Transverse colon (tissue), 4 donors: ENCODE results near the gene SLFN5. TPM values are rescaled to one million over a fixed set of nuclear protein-coding genes. Genes with fewer than 3 reads are reported as not detected.

Experiments used
- DNase-seq: peaks from one replicate; pipeline ENCODE4 v3.0.0-alpha.2; 2019
- H3K27ac ChIP-seq, 4 donors: fragments of 200-600 bp; sonication (generic); 2 replicates each; pipeline ENCODE4 v1.5.1; 2016 to 2018; ENCODE audit warnings: inconsistent platforms in 4 of 4
- H3K27me3 ChIP-seq: fragments of 200-600 bp; sonication (generic); 2 replicates; pipeline ENCODE4 v1.5.1; 2017; ENCODE audit warnings: inconsistent platforms
- H3K36me3 ChIP-seq, 4 donors: fragments of 200-600 bp; sonication (generic); 2 replicates each; pipeline ENCODE4 v1.5.1; 2017 to 2019; ENCODE audit warnings: inconsistent platforms in 4 of 4
- H3K4me1 ChIP-seq, 4 donors: fragments of 200-600 bp; sonication (generic); 2 replicates each; pipeline ENCODE4 v1.5.1; 2017 to 2020; ENCODE audit warnings: inconsistent platforms in 4 of 4
- H3K4me3 ChIP-seq, 4 donors: fragments of 200-600 bp; sonication (generic); 1 replicate in 1 of 4; 2 replicates in 3 of 4; pipeline versions ENCODE4 v1.5.1 to v1.6.1; 2017 to 2019; ENCODE audit warnings: inconsistent platforms in 4 of 4
- H3K9me3 ChIP-seq, 2 donors: fragments of 200-600 bp; sonication (generic); 2 replicates each; pipeline ENCODE4 v1.5.1; 2017 to 2019; ENCODE audit warnings: inconsistent platforms in 2 of 2
- EP300 ChIP-seq: sonication (generic); formaldehyde crosslinking; IDR thresholded peaks from one replicate; pipeline ENCODE4 v1.6.1; 2017; ENCODE audit warnings: antibody characterized with exemption, low read depth
- POLR2A ChIP-seq: fragments of 450-650 bp; IDR thresholded peaks from one replicate; pipeline ENCODE4 v1.6.1; 2016; ENCODE audit warnings: antibody characterized with exemption, mild to moderate bottlenecking, moderate library complexity
- POLR2AphosphoS5 ChIP-seq, 3 donors: sonication (generic); formaldehyde crosslinking; IDR thresholded peaks; one replicate each; pipeline ENCODE4 v1.6.1; 2016; ENCODE audit warnings: antibody characterized with exemption in 3 of 3
- WGBS, 2 donors: methylation state at CpG; one replicate each; pipeline ENCODE4 v1.1.5; 2018; ENCODE audit warnings: low coverage in 1 of 2; 5-methylcytosine and 5-hydroxymethylcytosine counted together
- in situ Hi-C, 4 donors: fragments of 200-750 bp; cut with MboI; loops; one replicate each; pipeline versions ENCODE4 v1.15.0 to v1.15.1; 2017; ENCODE audit warnings: low sequenced_read_pairs in 3 of 4, low pct_ligation_motif_present in 1 of 4, low pct_unique_long_range_greater_than_20kb in 1 of 4
- intact Hi-C: fragments of 100-400 bp; cut with DNase I; formaldehyde crosslinking; loops from one replicate; pipeline ENCODE4 v1.15.1; 2023; ENCODE audit warnings: low total_unique reads
- total RNA-seq, 4 donors: library from RNA; depleted of rRNA; stranded (reverse); fragments of >200 nt; gene quantifications; one replicate each; pipeline ENCODE4 v1.1.0, GENCODE V29; 2016
- TF ChIP-seq, protein P1 (sequence below), 5 experiments: fragments of 200-600 bp in 3 of 5; fragments of 450-650 bp in 2 of 5; sonication (generic) in 3 of 5; IDR thresholded peaks; 1 replicate in 2 of 5; 2 replicates in 3 of 5; pipeline ENCODE4 v1.5.1; 2016 to 2017; ENCODE audit warnings: antibody characterized with exemption in 5 of 5, inconsistent platforms in 3 of 5, mild to moderate bottlenecking in 2 of 5, moderate library complexity in 1 of 5

The SLFN5 gene
- total RNA-seq, 4 donors from 2014 or later = 2.8 to 14.0 (median 5.7) TPM

DNA sequence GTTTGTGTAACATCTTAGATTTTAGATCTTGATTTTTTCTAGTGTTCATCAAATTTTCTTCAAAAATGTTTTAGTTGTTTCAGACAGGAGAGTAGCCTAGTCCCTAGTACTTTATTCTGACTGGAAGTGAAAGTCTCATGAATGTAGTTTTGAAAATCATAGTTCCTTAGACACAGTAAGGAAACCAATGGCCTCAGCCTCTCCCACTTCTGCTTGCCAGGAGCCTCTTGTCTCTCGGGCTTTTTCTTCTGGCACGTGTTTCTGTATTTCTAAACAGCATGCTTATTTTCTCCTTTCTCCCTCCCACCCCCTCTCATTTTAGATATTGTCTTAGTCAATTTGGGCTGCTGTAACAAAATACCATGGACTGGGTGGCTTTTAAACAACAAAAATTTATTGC is 9.8 kb downstream of the SLFN5 start:
- in situ Hi-C loops = no loop called here
- Histone ChIP-seq H3K36me3 (no peaks in the 10 kb centered on the region), H3K27ac (peak overlapping the region in 2 of 4 donors; percentile 2 to 8), H3K4me3 (no peak overlapping the region), H3K27me3 (peaks cover under 1% of the 10 kb centered on the region), H3K4me1 (peaks cover 6 to 40% (median 18%) of the 10 kb centered on the region in 4 donors), H3K9me3 (no peaks in the 10 kb centered on the region)
- no peak for DNase-seq
- intact Hi-C loops = no loop called here
- TF ChIP-seq EP300 = no peak
- TF ChIP-seq, protein P1, sequence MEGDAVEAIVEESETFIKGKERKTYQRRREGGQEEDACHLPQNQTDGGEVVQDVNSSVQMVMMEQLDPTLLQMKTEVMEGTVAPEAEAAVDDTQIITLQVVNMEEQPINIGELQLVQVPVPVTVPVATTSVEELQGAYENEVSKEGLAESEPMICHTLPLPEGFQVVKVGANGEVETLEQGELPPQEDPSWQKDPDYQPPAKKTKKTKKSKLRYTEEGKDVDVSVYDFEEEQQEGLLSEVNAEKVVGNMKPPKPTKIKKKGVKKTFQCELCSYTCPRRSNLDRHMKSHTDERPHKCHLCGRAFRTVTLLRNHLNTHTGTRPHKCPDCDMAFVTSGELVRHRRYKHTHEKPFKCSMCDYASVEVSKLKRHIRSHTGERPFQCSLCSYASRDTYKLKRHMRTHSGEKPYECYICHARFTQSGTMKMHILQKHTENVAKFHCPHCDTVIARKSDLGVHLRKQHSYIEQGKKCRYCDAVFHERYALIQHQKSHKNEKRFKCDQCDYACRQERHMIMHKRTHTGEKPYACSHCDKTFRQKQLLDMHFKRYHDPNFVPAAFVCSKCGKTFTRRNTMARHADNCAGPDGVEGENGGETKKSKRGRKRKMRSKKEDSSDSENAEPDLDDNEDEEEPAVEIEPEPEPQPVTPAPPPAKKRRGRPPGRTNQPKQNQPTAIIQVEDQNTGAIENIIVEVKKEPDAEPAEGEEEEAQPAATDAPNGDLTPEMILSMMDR (IDR thresholded peaks at IDR 0.05) = no peak
- TF ChIP-seq POLR2AphosphoS5 (IDR thresholded peaks at IDR 0.05) = no peak
- no peak for TF ChIP-seq POLR2A
- WGBS, 2 donors = 24 to 54% methylated on average over 2 of the region's 2 CpGs

GRCh38 chr17:35254107-35254773 is 11.4 kb downstream of the SLFN5 start:
- in situ Hi-C loops = no loop called here
- H3K27me3 ChIP-seq = peaks cover 11% of the 10 kb centered on the region

DNA sequence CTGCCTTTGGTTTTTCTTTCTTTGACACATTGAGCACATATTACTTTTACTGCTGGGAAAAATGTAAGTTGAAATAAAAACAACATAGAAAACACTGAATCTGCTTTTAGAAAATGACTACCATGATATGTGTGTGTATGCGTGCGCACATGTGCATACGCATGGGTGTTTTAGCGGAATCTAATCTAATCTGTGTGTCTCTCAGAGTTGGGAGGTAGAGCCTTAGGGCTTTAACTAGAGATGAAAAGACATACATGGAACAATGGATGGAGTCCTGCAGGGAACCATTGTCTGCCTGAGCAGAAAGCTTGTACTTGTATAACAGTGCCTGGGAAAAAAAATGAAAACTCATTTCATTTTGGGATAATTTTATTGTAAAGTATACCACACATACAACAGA is 12.4 kb downstream of the SLFN5 start:
- 93 to 98% methylated on average over 4 of the region's 4 CpGs for WGBS, 2 donors
- H3K27ac ChIP-seq = peak overlapping the region; percentile 56 to 79 (median 78)
- no peaks in the 10 kb centered on the region for H3K36me3 ChIP-seq
- intact Hi-C loops (no loop called here), in situ Hi-C loops (no loop called here)
- TF ChIP-seq, protein P1 (IDR thresholded peaks at IDR 0.05) = no peak
- TF ChIP-seq EP300 (no peak), POLR2A (no peak)
- H3K27me3 ChIP-seq = peaks cover 11% of the 10 kb centered on the region
- no peaks in the 10 kb centered on the region for H3K9me3 ChIP-seq
- H3K4me3 ChIP-seq = no peak overlapping the region
- peaks cover 6 to 48% (median 21%) of the 10 kb centered on the region in 4 donors for H3K4me1 ChIP-seq
- DNase-seq = no peak

More at GRCh38 chr17:35254107-35254773, 11.4 kb downstream of the SLFN5 start:
- intact Hi-C loops = no loop called here
- no peaks in the 10 kb centered on the region for H3K36me3 ChIP-seq
- H3K27ac ChIP-seq = peak overlapping the region; percentile 56 to 79 (median 78)
- peaks cover 6 to 48% (median 21%) of the 10 kb centered on the region in 4 donors for H3K4me1 ChIP-seq
- peak; percentile 42 for DNase-seq
- WGBS, 2 donors = 35 to 40% methylated on average over 4 to 8 of the region's 8 CpGs
- no peak overlapping the region for H3K4me3 ChIP-seq
- H3K9me3 ChIP-seq = no peaks in the 10 kb centered on the region
- TF ChIP-seq POLR2A (no peak), POLR2AphosphoS5 (IDR thresholded peaks at IDR 0.05) (peak; percentile 65 to 78 (median 72))
- TF ChIP-seq, protein P1 (IDR thresholded peaks at IDR 0.05) = no peak

DNA sequence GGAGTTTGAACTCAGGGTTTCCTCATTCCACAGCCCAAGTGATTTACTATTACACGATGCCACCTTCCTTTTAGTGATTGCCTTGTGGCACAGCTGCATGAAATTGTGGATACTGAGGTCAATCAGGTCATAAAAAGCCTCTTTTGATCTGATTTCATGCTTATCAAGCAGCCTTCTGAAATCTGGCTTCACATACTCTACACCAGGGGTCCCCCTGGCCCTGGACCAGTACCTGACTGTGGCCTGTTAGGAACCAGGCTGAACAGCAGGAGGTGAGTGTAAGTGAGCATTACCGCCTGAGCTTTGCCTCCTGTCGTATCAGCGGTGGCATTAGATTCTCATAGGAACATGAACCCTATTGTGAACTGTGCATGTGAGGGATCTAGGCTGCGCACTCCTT is 13.8 kb downstream of the SLFN5 start:
- intact Hi-C loops = no loop called here
- H3K9me3 ChIP-seq = no peaks in the 10 kb centered on the region
- H3K27me3 ChIP-seq = peaks cover 18% of the 10 kb centered on the region
- H3K4me1 ChIP-seq = peaks cover 6 to 48% (median 21%) of the 10 kb centered on the region in 4 donors
- H3K36me3 ChIP-seq = no peaks in the 10 kb centered on the region
- 53 to 75% methylated on average over 1 to 5 of the region's 5 CpGs for WGBS, 2 donors
- DNase-seq = no peak
- in situ Hi-C loops = no loop called here
- peak overlapping the region; percentile 4 to 39 (median 20) for H3K27ac ChIP-seq
- H3K4me3 ChIP-seq = no peak overlapping the region
- TF ChIP-seq EP300 = no peak
- TF ChIP-seq, protein P1 (IDR thresholded peaks at IDR 0.05) = no peak
- TF ChIP-seq POLR2AphosphoS5 (IDR thresholded peaks at IDR 0.05) = no peak
- no peak for TF ChIP-seq POLR2A
